ENCODE data around the gene HTR3D. TPM values are rescaled to one million over a fixed set of nuclear protein-coding genes. Genes with fewer than 3 reads are reported as not detected.

The HTR3D gene, protein sequence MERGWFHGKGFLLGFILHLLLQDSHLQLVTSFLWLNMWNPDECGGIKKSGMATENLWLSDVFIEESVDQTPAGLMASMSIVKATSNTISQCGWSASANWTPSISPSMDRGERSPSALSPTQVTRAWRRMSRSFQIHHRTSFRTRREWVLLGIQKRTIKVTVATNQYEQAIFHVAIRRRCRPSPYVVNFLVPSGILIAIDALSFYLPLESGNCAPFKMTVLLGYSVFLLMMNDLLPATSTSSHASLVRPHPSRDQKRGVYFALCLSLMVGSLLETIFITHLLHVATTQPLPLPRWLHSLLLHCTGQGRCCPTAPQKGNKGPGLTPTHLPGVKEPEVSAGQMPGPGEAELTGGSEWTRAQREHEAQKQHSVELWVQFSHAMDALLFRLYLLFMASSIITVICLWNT
- not detected for polyA plus RNA-seq (2012; ENCODE audit: insufficient read length, low read depth)

DNA sequence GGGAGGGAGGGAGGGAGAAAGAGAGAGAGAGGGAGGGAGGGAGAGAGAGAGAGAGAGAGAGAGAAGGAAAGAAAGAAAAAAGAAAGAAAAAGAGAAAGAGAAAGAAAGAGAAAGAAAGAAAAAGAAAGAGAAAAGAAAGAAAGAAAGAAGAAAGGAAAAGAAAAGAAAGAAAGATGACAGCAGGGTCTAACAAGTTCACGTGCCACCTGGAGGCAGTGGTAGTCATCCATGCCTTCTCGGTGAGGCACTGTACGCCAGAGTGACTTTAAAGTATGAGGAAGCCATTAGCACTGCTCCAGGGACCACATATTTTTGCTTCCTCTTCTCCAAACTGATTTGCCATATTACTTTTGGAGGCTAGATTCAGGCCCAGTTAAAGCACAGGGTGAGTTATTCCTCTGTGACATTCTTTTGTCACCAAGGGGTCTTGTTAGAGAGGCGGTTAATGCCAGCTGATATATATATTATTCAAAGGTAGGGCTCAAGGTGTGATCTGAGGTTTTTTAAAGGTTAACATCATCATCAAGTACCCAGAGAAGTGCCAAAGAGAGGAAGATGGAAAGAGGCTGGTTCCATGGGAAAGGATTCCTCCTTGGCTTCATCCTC is at the start of gene HTR3D:
Gene HTR3D (plus strand): TSS at position 556 of the 606 bp plus-strand sequence. CDS start 0 bp downstream, at position 556.
- TF ChIP-seq POLR2AphosphoS5 (IDR thresholded peaks at IDR 0.05; ENCODE audit: low read depth, low read length) (no peak), FOXP2 (optimal IDR thresholded peaks at IDR 0.05; ENCODE audit: borderline replicate concordance, extremely low read depth, extremely low read length, insufficient read depth) (no peak), TAF1 (IDR thresholded peaks at IDR 0.05; ENCODE audit: borderline replicate concordance, insufficient read depth, low read length) (no peak), SIN3A (IDR thresholded peaks at IDR 0.05; ENCODE audit: borderline replicate concordance, insufficient read depth, low read length) (no peak)
- TF ChIP-seq, protein P1, sequence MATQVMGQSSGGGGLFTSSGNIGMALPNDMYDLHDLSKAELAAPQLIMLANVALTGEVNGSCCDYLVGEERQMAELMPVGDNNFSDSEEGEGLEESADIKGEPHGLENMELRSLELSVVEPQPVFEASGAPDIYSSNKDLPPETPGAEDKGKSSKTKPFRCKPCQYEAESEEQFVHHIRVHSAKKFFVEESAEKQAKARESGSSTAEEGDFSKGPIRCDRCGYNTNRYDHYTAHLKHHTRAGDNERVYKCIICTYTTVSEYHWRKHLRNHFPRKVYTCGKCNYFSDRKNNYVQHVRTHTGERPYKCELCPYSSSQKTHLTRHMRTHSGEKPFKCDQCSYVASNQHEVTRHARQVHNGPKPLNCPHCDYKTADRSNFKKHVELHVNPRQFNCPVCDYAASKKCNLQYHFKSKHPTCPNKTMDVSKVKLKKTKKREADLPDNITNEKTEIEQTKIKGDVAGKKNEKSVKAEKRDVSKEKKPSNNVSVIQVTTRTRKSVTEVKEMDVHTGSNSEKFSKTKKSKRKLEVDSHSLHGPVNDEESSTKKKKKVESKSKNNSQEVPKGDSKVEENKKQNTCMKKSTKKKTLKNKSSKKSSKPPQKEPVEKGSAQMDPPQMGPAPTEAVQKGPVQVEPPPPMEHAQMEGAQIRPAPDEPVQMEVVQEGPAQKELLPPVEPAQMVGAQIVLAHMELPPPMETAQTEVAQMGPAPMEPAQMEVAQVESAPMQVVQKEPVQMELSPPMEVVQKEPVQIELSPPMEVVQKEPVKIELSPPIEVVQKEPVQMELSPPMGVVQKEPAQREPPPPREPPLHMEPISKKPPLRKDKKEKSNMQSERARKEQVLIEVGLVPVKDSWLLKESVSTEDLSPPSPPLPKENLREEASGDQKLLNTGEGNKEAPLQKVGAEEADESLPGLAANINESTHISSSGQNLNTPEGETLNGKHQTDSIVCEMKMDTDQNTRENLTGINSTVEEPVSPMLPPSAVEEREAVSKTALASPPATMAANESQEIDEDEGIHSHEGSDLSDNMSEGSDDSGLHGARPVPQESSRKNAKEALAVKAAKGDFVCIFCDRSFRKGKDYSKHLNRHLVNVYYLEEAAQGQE (IDR thresholded peaks at IDR 0.05; ENCODE audit: insufficient read depth in 1 of 2, low read depth in 2 of 2, low read length in 2 of 2): no peak

DNA sequence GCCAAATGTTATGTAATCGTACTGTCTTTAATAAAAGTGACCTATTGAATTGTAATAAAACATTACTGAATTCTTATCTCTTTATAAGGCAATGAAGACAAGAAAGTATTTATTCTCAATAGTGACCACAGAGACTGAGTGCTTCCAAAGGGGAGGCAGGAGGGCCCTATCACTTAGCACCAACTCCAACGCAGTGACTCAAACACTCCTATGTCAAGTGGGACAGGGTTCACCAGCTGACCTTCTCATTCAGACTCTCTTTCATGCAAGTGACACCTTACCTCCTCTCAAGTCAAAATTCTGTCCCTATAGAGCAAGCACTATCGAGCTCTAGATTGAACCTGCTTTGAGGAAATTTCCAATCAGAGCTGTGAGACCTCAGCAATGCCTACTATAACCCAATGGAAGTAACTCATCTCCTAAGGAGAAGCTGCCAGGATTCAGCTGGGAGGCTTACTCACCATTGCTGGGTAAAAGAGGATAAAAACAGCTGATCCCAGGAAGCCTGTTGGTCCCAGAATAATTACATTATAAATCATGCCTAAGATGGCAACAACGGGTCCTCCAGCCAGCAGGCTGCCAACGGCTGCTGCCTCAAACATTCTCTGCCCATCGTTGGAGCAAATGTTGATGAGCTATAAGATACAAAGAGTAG is 49.4 kb upstream of the HTR3D start:
- TF ChIP-seq SIN3A (IDR thresholded peaks at IDR 0.05; ENCODE audit: borderline replicate concordance, insufficient read depth, low read length): no peak
- TF ChIP-seq POLR2AphosphoS5 (IDR thresholded peaks at IDR 0.05; ENCODE audit: low read depth, low read length): no peak
- no peak for TF ChIP-seq TAF1 (IDR thresholded peaks at IDR 0.05; ENCODE audit: borderline replicate concordance, insufficient read depth, low read length)
- TF ChIP-seq, protein P1 (IDR thresholded peaks at IDR 0.05; ENCODE audit: insufficient read depth in 1 of 2, low read depth in 2 of 2, low read length in 2 of 2): no peak
- no peak for TF ChIP-seq FOXP2 (optimal IDR thresholded peaks at IDR 0.05; ENCODE audit: borderline replicate concordance, extremely low read depth, extremely low read length, insufficient read depth)

DNA sequence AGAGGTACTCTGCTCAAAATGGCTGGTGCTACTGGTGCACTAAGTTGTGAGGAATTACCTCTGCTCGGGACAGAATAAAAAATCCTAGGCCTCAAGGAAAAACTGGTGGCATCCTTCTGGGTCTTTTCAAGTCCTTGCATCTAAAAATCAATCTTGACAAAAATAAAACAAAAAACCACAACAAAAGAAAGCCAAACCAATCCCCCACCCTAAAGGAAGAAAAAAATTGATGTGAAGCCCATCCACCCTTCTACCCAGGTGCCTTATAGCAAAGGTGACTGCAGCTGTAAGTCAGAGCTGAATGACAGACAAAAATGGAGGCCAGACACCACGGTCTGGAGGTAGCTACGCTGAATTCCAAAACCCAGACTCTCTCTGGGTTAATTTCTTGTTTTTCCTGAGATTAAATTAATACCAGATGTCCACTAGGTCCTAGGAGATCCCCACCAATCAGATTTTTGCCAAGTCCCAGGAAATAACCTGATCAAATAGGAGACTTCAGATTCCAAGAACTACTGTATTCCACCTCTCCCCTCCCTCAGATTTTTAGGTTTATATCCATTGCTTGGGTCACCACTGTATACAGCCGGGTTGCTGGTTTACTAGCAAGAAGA is 47.3 kb upstream of the HTR3D start:
- no peak for TF ChIP-seq POLR2AphosphoS5 (IDR thresholded peaks at IDR 0.05; ENCODE audit: low read depth, low read length)
- TF ChIP-seq SIN3A (IDR thresholded peaks at IDR 0.05; ENCODE audit: borderline replicate concordance, insufficient read depth, low read length): no peak
- TF ChIP-seq, protein P1 (IDR thresholded peaks at IDR 0.05; ENCODE audit: insufficient read depth in 1 of 2, low read depth in 2 of 2, low read length in 2 of 2): no peak
- TF ChIP-seq TAF1 (IDR thresholded peaks at IDR 0.05; ENCODE audit: borderline replicate concordance, insufficient read depth, low read length): no peak
- no peak for TF ChIP-seq FOXP2 (optimal IDR thresholded peaks at IDR 0.05; ENCODE audit: borderline replicate concordance, extremely low read depth, extremely low read length, insufficient read depth)

DNA sequence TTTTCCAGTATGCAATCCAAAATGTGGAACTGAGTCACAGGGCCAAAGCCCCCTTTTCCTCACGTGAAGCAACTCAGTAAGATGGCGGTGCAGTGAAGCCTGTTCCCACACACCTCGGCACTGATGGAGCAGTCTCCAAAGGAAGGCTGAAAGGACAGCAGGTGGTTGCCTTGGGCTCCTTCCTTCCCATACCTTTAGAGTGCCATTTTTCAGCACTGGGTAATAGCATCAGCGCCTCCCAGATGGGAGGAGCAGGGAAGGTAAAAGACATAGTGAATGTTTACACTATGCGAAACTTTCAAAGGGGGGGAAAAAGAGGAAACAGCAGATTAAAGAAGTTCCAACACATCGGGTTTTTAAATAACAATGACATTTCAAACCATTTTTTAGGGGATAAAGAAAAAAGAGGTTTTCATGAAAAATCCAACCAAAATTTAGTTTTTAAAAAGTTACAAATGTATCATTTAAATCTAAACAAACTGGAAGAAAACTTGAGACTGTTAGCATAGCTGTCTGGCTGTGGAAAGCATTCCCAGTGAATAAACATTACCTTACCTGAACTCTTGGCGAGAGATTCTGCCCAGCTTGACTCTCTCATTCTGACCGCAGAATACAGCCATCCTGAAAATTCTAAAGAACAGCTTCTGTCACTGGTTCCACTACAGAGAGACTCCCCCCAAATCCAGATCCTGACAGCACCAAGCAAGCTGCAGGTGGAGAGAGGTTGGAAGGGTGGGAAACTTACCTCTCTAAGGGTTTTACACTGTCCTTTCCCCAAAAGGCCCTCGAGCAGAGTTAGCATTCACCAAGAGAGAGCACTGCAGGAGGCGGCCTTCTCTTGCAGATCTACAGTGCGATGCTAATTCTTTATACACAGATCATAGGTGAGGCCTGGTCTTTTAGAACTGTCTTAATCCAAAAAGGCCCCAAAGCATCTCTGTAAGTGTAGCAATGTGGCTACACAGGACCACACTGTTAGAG is 46.5 kb upstream of the HTR3D start:
- TF ChIP-seq POLR2AphosphoS5 (IDR thresholded peaks at IDR 0.05; ENCODE audit: low read depth, low read length) (no peak), SIN3A (IDR thresholded peaks at IDR 0.05; ENCODE audit: borderline replicate concordance, insufficient read depth, low read length) (no peak), TAF1 (IDR thresholded peaks at IDR 0.05; ENCODE audit: borderline replicate concordance, insufficient read depth, low read length) (no peak), FOXP2 (optimal IDR thresholded peaks at IDR 0.05; ENCODE audit: borderline replicate concordance, extremely low read depth, extremely low read length, insufficient read depth) (no peak)
- TF ChIP-seq, protein P1 (IDR thresholded peaks at IDR 0.05; ENCODE audit: insufficient read depth in 1 of 2, low read depth in 2 of 2, low read length in 2 of 2): no peak
